Neuronal stem cell (in vitro differentiated cells): ENCODE measurements around the gene PLEKHO1. TPM values are rescaled to one million over a fixed set of nuclear protein-coding genes. Genes with fewer than 3 reads are reported as not detected.
A peak's percentile ranks its signal among the peaks of the same experiment; 100 is the strongest.

ENCODE experiments used
- DNase-seq: peaks from one replicate; pipeline ENCODE4 v3.0.0-alpha.2; 2013; ENCODE audit warnings: low spot score
- H2AFZ ChIP-seq: one replicate; pipeline ENCODE4 v1.6.1; 2013; ENCODE audit warnings: mild to moderate bottlenecking, low read length, inconsistent platforms
- H2AK5ac ChIP-seq: 2 replicates; pipeline ENCODE4 v1.6.1; 2013; ENCODE audit warnings: low read depth, mild to moderate bottlenecking, inconsistent platforms, low read length, moderate library complexity, mixed read lengths
- H2BK120ac ChIP-seq: 2 replicates; pipeline ENCODE4 v1.6.1; 2013; ENCODE audit warnings: low read depth, mild to moderate bottlenecking, inconsistent platforms, low read length, moderate library complexity, mixed read lengths
- H2BK12ac ChIP-seq: one replicate; pipeline ENCODE4 v1.6.1; 2013; ENCODE audit warnings: low read length, inconsistent platforms
- H2BK15ac ChIP-seq: 2 replicates; pipeline ENCODE4 v1.6.1; 2013; ENCODE audit warnings: mild to moderate bottlenecking, low read length, inconsistent platforms, mixed read lengths
- H2BK5ac ChIP-seq: one replicate; pipeline ENCODE4 v1.6.1; 2013; ENCODE audit warnings: inconsistent platforms, mild to moderate bottlenecking, low read length, moderate library complexity
- H3K14ac ChIP-seq: one replicate; pipeline ENCODE4 v1.6.1; 2013; ENCODE audit warnings: low read length, inconsistent platforms
- H3K18ac ChIP-seq: 2 replicates; pipeline ENCODE4 v1.6.1; 2013; ENCODE audit warnings: low read length, inconsistent platforms
- H3K23ac ChIP-seq: 2 replicates; pipeline ENCODE4 v1.6.1; 2013; ENCODE audit warnings: low read depth, mild to moderate bottlenecking, mixed read lengths, low read length, inconsistent platforms; ENCODE audit not compliant: poor library complexity
- H3K27ac ChIP-seq: replicated peaks from 3 replicates; pipeline ENCODE4 v1.5.1; 2013; ENCODE audit warnings: low read length, inconsistent platforms
- H3K27me3 ChIP-seq, 3 experiments: 2 replicates each; pipeline ENCODE4 v1.6.1; 2013; ENCODE audit warnings: low read length in 3 of 3, mild to moderate bottlenecking in 2 of 3, inconsistent platforms in 1 of 3, low read depth in 1 of 3, mixed read lengths in 1 of 3, moderate library complexity in 1 of 3; ENCODE audit not compliant: control insufficient read depth in 3 of 3, insufficient read depth in 3 of 3
- H3K36me3 ChIP-seq, 2 donors: replicated peaks in 1 of 2; 2 replicates each; pipeline ENCODE4 v1.6.1; 2013; ENCODE audit warnings: low read length in 2 of 2; ENCODE audit not compliant: control insufficient read depth in 2 of 2, insufficient read depth in 2 of 2
- H3K4ac ChIP-seq: 2 replicates; pipeline ENCODE4 v1.6.1; 2013; ENCODE audit warnings: inconsistent platforms, mild to moderate bottlenecking, low read length, moderate library complexity
- H3K4me1 ChIP-seq, 2 donors: 1 replicate in 1 of 2; 2 replicates in 1 of 2; pipeline ENCODE4 v1.6.1; 2013; ENCODE audit warnings: low read length in 2 of 2, low read depth in 1 of 2; ENCODE audit not compliant: control insufficient read depth in 2 of 2, insufficient read depth in 1 of 2
- H3K4me2 ChIP-seq: one replicate; pipeline ENCODE4 v1.6.1; 2013; ENCODE audit warnings: mild to moderate bottlenecking, low read length, inconsistent platforms; ENCODE audit not compliant: insufficient read depth, poor library complexity, severe bottlenecking
- H3K4me3 ChIP-seq, 2 donors: 2 replicates each; pipeline ENCODE4 v1.5.1; 2013; ENCODE audit warnings: low read length in 2 of 2, mild to moderate bottlenecking in 2 of 2, inconsistent platforms in 1 of 2, moderate library complexity in 1 of 2
- H3K79me1 ChIP-seq: one replicate; pipeline ENCODE4 v1.6.1; 2013; ENCODE audit warnings: low read depth, mild to moderate bottlenecking, inconsistent platforms, low read length, moderate library complexity
- H3K9ac ChIP-seq: one replicate; pipeline ENCODE4 v1.6.1; 2013; ENCODE audit warnings: mild to moderate bottlenecking, low read depth, low read length, inconsistent platforms; ENCODE audit not compliant: poor library complexity
- H3K9me3 ChIP-seq, 2 donors: replicated peaks in 1 of 2; 2 replicates each; pipeline versions ENCODE3 to v1.6.1; 2013; ENCODE audit warnings: low read length in 2 of 2, mild to moderate bottlenecking in 2 of 2, inconsistent platforms in 1 of 2, low read depth in 1 of 2, mixed read lengths in 1 of 2, moderate library complexity in 1 of 2; ENCODE audit not compliant: control insufficient read depth in 2 of 2, insufficient read depth in 1 of 2
- H4K8ac ChIP-seq: one replicate; pipeline ENCODE4 v1.6.1; 2013; ENCODE audit warnings: low read depth, mild to moderate bottlenecking, inconsistent platforms, low read length, moderate library complexity
- H4K91ac ChIP-seq: one replicate; pipeline ENCODE4 v1.6.1; 2013; ENCODE audit warnings: low read length, low read depth, mild to moderate bottlenecking, inconsistent platforms; ENCODE audit not compliant: poor library complexity
- WGBS, 2 donors: extraction: QIAGEN DNeasy Blood & Tissue Kit; methylation state at CpG; one replicate each; pipeline ENCODE4 v1.1.7; 2013; ENCODE audit warnings: missing lambda C conversion rate in 2 of 2, mixed read lengths in 1 of 2; ENCODE audit not compliant: insufficient read length in 2 of 2, insufficient replicate concordance in 1 of 2; ENCODE audit errors: extremely low coverage in 2 of 2; 5-methylcytosine and 5-hydroxymethylcytosine counted together
- polyA plus RNA-seq, 2 experiments: library from polyadenylated mRNA; stranded (reverse); fragments of 200-250 nt; gene quantifications; one replicate each; pipeline ENCODE4 v1.2.3, GENCODE V29; 2013

The PLEKHO1 gene, protein sequence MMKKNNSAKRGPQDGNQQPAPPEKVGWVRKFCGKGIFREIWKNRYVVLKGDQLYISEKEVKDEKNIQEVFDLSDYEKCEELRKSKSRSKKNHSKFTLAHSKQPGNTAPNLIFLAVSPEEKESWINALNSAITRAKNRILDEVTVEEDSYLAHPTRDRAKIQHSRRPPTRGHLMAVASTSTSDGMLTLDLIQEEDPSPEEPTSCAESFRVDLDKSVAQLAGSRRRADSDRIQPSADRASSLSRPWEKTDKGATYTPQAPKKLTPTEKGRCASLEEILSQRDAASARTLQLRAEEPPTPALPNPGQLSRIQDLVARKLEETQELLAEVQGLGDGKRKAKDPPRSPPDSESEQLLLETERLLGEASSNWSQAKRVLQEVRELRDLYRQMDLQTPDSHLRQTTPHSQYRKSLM
- 66.9 TPM for polyA plus RNA-seq (2013, experiment 1 of 2)
- polyA plus RNA-seq (2013, experiment 2 of 2), result 65.3 TPM

DNA sequence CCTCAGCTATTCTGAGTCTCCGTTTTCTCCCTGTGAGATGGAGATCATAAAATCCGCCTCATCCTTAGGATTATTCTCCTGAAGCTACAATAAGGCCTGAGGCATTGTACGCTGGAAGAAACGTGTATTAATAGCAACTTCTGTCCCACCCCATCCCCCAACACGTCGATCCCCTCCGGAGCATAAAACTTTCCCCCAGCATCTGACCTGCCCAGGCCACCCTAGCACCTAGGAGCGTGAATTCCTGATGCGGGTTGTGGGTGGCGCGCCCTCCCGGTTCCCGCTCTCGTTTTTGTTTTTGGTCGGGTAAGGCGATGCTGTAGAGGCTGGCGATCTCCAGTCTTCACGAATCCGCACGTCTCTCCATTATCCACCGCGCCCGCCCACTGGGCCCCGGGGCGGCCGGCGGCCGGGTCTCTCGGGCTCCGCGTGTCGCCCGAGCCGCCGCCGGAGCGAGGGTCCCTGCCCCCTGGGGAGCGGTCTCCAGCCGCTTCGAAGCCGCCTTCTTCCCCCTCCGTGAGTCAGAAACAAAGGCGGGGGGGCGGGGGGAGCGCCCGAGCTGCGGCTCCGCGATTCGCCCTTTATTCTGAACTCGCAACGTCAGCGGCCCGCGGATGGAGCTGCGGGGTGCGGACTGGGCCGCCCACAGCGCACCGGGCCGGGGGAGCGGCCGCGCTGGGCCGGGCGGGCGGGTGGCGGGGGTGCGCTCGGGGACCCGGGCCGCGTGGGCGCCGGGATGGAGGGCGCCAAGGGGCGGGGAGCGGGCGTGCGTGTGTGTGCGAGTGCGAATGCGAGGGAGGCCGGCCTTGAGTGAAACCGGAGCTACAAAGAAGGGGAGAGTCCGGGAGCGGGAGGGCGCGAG, at the start of gene PLEKHO1:
TSS of gene PLEKHO1 (plus strand) at position 646 of the 862 bp plus-strand sequence. CDS start 342 bp downstream, outside the sequence.
- Histone ChIP-seq H3K14ac (peak within 1 kb of the TSS; percentile 83), H3K18ac (peak within 1 kb of the TSS; percentile 82), H4K8ac (no peak within 1 kb of the TSS), H3K4me2 (peak within 1 kb of the TSS; percentile 86), H2AK5ac (peak within 1 kb of the TSS; percentile 97), H2BK5ac (peak within 1 kb of the TSS; percentile 99), H3K27me3 (no peaks in the 10 kb centered on the region), H3K27ac (peak within 1 kb of the TSS; percentile 42), H3K9ac (peak within 1 kb of the TSS; percentile 94), H4K91ac (peak within 1 kb of the TSS; percentile 46), H2BK120ac (no peak within 1 kb of the TSS), H2BK15ac (peak within 1 kb of the TSS; percentile 87), H3K4ac (peak within 1 kb of the TSS; percentile 12), H3K9me3 (no peaks in the 10 kb centered on the region), H3K36me3 (peaks cover 15 to 45% of the 10 kb centered on the region in 2 donors), H3K79me1 (peaks cover 13% of the 10 kb centered on the region), H3K4me3 (peak within 1 kb of the TSS; percentile 69 to 90), H3K4me1 (peaks cover 13 to 17% of the 10 kb centered on the region in 2 donors), H2AFZ (peak within 1 kb of the TSS; percentile 80), H2BK12ac (no peak within 1 kb of the TSS), H3K23ac (peak within 1 kb of the TSS; percentile 61)
- DNase-seq, result peak; percentile 61
- WGBS, 2 donors, result no CpG with 5 or more reads among the region's 89 CpGs

DNA sequence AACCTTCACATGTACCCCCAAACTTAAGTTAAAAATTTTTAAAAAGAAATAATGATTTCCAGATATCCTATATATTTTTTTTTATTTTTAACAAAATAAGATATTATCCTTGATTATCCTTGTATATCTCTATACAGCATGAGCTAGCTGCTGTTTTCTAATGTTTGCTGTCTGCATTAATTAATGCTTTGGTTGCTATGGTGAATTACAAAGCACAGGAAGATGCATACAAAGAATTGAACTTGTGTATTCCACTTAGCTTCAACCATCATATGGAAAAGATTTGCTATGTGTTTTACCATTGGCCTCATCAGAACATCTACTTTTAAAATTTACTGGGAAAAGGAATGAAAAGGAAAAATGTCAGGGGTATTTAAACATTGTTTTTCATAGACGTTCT, 46.7 kb upstream of the PLEKHO1 start:
- Histone ChIP-seq H3K4ac (no peak overlapping the region), H3K9ac (no peak overlapping the region), H3K36me3 (peaks cover 0 to 38% of the 10 kb centered on the region in 2 donors), H3K4me1 (peaks cover 0 to 7% of the 10 kb centered on the region in 2 donors), H2BK15ac (no peak overlapping the region), H3K14ac (no peak overlapping the region), H3K23ac (no peak overlapping the region), H4K8ac (no peak overlapping the region), H3K27me3 (no peaks in the 10 kb centered on the region), H3K4me2 (no peak overlapping the region), H2BK120ac (no peak overlapping the region), H3K27ac (no peak overlapping the region), H2AK5ac (no peak overlapping the region), H4K91ac (no peak overlapping the region), H3K18ac (no peak overlapping the region), H2AFZ (no peak overlapping the region), H3K4me3 (no peak overlapping the region), H3K79me1 (no peaks in the 10 kb centered on the region), H3K9me3 (peaks cover 0 to 23% of the 10 kb centered on the region in 2 donors), H2BK12ac (no peak overlapping the region), H2BK5ac (no peak overlapping the region)
- WGBS, 2 donors, result no CpG with 5 or more reads among the region's 1 CpG
- DNase-seq, result no peak

DNA sequence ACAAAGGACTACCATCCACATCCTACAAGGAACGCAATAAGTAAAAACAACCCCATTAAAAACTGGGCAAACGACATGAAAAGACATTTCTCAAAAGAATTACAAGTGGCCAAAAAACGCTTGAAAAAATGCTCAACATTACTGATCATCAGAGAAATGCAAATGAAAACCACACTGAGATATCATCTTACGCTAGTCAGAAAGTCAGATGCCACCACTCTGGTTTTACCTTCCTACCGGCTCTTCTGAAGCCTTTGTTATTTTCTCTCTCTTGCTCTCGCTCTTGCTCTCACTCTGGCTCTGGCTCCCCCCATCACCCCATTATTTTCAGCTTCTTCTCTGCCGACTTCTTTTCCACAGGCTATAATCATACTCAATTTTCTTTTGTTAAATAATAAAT, 43.4 kb upstream of the PLEKHO1 start:
- no peak overlapping the region for H3K27ac ChIP-seq
- H3K79me1 ChIP-seq, result no peaks in the 10 kb centered on the region
- H3K9me3 ChIP-seq, result peaks cover 0 to 8% of the 10 kb centered on the region in 2 donors
- H3K36me3 ChIP-seq, result peaks cover 0 to 17% of the 10 kb centered on the region in 2 donors
- no peaks in the 10 kb centered on the region for H3K27me3 ChIP-seq
- no peak overlapping the region for H4K91ac ChIP-seq
- no peak overlapping the region for H2BK120ac ChIP-seq
- H2AK5ac ChIP-seq, result no peak overlapping the region
- DNase-seq, result no peak
- H2BK12ac ChIP-seq, result no peak overlapping the region
- H2AFZ ChIP-seq, result no peak overlapping the region
- H3K23ac ChIP-seq, result no peak overlapping the region
- H3K4ac ChIP-seq, result no peak overlapping the region
- no peak overlapping the region for H3K9ac ChIP-seq
- no peak overlapping the region for H3K14ac ChIP-seq
- H2BK15ac ChIP-seq, result no peak overlapping the region
- no peak overlapping the region for H2BK5ac ChIP-seq
- no CpG with 5 or more reads among the region's 7 CpGs for WGBS, 2 donors
- no peak overlapping the region for H3K18ac ChIP-seq
- no peak overlapping the region for H3K4me2 ChIP-seq
- no peak overlapping the region for H4K8ac ChIP-seq
- no peak overlapping the region for H3K4me3 ChIP-seq
- peaks cover 0 to 7% of the 10 kb centered on the region in 2 donors for H3K4me1 ChIP-seq

DNA sequence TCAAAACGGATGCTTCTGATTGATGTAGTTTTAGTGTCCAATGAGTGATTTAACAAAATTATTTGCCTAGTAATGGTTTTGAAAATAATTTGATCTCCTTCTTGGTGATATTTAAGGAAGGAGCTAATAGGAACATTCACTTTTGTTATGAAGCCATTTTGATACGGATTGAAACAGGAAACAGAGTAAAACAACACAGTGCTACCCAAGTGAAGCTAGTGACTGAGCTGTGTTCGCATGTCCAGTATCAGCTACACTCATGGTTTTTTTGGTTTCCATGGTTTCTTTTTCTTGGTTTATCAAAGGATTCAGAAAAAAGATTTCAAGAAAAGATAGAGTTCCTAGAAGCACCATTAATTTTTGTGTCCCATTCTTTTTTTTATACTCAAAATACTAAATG, 40.1 kb upstream of the PLEKHO1 start:
- H3K4me2 ChIP-seq, result no peak overlapping the region
- H3K4me1 ChIP-seq, result no peaks in the 10 kb centered on the region
- no peak overlapping the region for H3K4me3 ChIP-seq
- H3K9ac ChIP-seq, result no peak overlapping the region
- no peak overlapping the region for H4K8ac ChIP-seq
- no peak overlapping the region for H2BK5ac ChIP-seq
- no peak overlapping the region for H2BK120ac ChIP-seq
- H3K36me3 ChIP-seq, result peaks cover 0 to 40% of the 10 kb centered on the region in 2 donors
- DNase-seq, result no peak
- H3K23ac ChIP-seq, result no peak overlapping the region
- WGBS, 2 donors, result no CpG with 5 or more reads among the region's 3 CpGs
- H3K9me3 ChIP-seq, result peaks cover 0 to 25% of the 10 kb centered on the region in 2 donors
- no peak overlapping the region for H3K4ac ChIP-seq
- H3K27ac ChIP-seq, result no peak overlapping the region
- H3K14ac ChIP-seq, result no peak overlapping the region
- no peak overlapping the region for H4K91ac ChIP-seq
- H3K27me3 ChIP-seq, result no peaks in the 10 kb centered on the region
- H2BK12ac ChIP-seq, result no peak overlapping the region
- H3K18ac ChIP-seq, result no peak overlapping the region
- no peak overlapping the region for H2BK15ac ChIP-seq
- H3K79me1 ChIP-seq, result no peaks in the 10 kb centered on the region
- no peak overlapping the region for H2AFZ ChIP-seq
- no peak overlapping the region for H2AK5ac ChIP-seq
